GM20431 (cell line): Measurements from ENCODE around the gene FAM83C.

Experiments
- in situ Hi-C: fragments of 300-500 bp; cut with MseI, MboI; formaldehyde crosslinking; loops from one replicate; pipeline ENCODE4 v1.15.0; 2020; ENCODE audit warnings: low sequenced_read_pairs; ENCODE audit not compliant: unreplicated experiment

Gene FAM83C

DNA sequence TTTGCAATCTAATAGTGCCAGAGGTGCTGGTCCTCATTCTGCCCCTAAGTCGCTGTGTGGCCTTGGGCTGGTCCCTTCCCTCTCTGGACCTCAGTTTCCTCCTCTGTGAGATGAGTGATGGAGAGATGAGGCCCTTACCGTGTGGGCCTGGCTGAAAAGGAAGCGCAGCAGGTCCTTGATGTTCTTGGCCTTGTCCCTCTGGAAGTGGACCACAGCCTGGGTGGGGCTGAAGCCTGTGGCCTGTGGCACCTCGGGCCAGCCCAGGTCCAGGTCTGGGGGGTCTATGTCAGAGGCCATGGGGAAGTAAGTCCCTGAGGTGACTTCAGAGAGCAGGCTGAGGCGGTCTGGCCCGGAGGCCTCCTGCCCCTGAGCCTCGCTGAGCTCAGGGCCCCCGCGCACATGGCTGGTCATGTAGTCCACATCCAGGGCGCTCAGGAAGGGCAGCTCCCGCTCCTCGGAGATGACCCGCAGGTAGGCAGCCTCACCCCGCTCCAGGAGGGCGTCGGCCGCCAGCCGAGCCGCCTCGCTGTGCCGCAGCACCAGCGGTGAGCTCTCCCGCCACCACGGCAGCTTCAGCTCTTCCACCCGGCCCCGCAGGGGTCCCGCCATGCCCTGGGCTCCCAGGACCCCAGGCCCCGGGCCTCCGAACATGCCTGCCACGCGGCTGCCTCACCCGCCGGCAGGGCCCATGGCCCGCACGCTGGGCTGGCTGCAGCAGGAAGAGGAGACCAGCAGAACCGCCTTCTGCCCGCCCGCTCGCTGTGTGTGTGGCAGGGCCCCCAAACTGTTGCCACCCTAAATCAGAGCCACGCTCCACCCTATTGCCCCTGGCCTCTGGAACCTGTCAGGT is at the start of gene FAM83C:
FAM83C (minus strand) TSS at position 772 of the 850 bp plus-strand sequence; CDS start at position 651, 121 bp downstream.
- in situ Hi-C loops, result no loop called here

DNA sequence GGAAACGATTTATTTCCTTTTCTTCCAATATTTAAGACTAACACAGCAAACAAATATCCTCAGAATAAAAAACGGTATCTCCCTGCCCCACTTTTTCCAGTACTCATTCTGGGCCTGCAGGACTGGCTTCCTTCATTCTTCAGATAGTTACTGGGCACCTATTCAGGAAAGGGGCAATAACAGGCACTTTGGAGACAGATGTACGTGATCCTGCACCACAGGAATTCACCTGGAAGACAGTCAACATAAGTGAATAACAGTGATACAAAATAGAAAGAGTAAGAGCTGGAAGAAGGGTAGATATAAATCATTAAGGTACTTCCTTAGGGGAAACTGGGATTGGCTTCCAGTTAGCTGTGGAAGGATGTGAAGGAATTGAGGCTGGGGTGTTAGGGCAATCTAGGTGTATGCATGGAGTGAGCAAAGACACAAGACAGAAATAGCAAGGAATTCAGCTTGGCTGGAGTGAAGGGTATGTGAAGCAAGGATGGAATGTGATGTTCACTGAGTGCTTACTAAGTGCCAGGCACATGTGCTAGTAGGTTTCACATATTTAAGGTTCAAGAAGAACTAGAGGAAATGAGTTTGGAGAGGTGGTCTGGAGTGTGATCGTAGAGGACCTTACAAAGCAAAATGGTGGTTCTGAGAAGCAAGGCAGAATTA is 49.3 kb upstream of the FAM83C start:
- in situ Hi-C loops, result no loop called here

DNA sequence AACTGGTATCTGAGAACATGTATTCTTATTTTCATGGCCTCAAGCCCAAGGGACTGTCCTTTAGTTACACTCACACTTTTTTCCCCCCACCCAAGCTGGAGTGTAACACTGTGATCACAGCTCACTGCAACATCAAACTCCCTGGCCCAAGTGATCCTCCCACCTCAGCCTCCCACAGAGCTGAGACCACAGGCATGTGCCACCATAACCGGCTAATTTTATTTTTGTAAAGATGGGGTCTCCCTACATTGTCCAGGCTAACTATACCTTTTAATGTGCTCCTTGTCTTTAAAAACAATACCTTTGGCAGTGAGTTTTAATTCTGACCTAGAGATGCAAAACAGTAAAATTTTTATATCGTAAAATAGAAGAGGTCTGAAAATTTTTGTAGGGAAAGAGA is 48.2 kb upstream of the FAM83C start:
- in situ Hi-C loops, result no loop called here

DNA sequence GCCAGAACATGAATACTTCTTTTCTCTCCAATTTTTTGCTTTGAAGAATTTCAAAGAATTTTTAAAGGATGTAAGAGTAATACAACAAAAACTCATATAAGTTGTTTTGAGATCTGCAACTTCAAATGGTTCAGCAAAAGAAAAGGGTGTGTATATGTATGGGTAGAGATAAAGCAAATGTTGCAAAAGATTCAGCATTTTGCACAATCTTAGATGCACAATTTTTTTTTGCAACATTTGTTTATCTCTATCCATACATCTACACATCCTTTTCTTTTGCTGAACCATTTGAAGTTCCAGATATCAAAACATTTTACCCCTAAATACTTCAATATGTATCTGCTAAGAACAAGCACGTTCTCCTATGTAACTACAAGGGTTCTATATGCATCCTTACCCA is 47.4 kb upstream of the FAM83C start:
- in situ Hi-C loops, result no loop called here

DNA sequence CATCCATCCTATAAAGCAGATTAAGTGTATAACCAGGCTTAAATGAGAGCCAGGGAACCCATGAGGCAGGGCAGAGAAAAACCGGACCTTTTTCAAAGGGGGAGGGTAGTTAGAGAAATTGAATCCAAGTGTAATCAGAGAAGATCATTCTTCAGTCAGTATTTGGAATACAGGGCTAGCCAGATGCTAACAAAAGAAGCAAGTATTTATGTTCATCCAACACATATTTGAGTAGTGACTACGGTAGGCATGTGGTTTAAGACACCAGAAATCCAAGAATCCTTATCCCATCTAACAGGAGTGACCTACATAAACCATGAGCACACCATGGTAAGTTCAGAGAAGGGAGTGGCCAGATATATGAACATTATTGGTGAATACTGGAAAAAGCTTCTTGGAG is 46.8 kb upstream of the FAM83C start:
- in situ Hi-C loops, result no loop called here

- in situ Hi-C loops, result no loop called here
These were observed 42.3 kb upstream of the FAM83C start for GRCh38 chr20:35334311-35335101.

DNA sequence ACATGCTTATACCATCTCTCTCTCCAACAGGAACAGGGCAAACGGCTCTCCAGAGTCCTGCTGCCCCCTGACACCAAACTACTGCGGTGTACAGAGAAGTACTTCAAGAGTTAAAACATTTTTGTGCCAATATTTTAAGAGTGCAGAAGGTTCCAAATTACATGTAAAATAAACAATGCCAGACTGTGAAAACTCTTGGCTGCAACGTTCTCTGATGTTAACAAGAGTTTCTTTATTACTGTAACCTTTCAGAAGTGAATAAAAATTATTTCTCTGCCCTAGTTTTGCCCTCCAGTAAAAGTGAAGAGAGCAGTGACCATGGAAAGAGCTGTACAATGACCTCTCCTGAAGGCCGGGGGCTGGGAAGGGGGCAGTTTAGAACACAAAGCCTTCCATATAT is 41.4 kb upstream of the FAM83C start:
- in situ Hi-C loops, result no loop called here

DNA sequence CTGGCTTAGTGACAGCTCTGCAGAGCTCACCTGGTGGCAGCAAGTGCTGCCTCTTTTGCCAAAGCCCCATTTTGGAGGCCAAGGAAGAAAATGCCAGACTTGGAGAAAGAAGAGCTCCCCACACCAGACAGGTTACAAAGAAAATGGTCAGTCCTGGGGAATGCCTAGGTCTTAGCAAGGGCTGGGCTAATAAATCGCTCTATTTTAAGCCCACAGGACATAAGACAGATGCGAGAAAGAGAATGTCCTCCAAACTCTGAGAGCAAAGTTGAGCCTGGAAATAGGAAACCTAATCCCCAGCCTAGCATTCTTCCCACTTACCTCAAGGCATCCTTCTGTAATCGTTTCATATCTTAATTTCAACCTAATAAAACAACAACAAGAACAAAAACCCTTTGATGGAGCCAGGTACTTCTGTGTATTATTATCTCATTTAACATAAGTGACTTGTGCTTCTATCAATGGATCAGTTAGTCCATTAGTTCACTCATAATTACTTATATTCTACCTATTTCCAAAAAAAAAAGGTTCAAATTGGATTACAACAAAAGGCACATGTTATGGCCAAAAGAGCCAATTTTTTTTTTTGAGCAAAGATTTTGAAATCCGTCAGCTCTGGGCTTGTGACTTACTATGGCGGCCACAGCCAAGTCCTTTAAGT is 40.4 kb upstream of the FAM83C start:
- in situ Hi-C loops, result no loop called here

DNA sequence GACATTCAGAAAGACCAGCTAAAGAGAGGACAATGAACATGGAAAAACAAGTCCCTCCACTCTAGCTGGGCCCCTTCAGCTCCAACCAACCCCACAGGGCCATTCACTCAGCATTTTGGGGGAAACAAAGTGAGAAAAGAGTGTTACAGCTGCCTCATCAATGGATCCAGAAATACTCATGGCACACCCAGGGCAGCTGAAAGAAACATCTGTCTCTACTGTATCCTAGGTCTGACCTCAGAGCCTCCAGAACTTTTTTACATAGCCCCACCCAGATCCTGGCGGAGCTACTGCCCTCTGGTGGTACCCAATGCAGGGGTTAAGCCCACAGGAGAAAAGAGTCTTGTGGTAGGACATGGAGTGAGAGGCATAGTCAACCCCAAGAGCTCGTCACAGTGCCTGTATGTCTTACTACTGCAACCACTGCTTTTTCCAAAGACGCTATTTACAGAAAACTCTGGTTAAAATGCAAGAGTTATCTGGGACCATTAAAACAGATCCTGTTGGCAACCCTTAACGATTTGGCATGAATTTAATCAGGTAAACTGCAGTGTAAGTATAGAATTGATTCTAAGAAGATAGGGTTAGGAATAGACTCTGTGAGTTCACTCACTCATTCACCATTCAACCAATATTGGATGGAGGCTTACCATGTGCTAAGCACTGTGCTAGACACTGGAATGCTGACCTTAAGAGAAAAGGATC is 37.4 kb upstream of the FAM83C start:
- in situ Hi-C loops, result no loop called here

GRCh38 chr20:35328689-35329088 is 36.5 kb upstream of the FAM83C start:
- in situ Hi-C loops, result no loop called here

- in situ Hi-C loops, result no loop called here
These were observed 36.0 kb upstream of the FAM83C start for GRCh38 chr20:35328095-35328685.

DNA sequence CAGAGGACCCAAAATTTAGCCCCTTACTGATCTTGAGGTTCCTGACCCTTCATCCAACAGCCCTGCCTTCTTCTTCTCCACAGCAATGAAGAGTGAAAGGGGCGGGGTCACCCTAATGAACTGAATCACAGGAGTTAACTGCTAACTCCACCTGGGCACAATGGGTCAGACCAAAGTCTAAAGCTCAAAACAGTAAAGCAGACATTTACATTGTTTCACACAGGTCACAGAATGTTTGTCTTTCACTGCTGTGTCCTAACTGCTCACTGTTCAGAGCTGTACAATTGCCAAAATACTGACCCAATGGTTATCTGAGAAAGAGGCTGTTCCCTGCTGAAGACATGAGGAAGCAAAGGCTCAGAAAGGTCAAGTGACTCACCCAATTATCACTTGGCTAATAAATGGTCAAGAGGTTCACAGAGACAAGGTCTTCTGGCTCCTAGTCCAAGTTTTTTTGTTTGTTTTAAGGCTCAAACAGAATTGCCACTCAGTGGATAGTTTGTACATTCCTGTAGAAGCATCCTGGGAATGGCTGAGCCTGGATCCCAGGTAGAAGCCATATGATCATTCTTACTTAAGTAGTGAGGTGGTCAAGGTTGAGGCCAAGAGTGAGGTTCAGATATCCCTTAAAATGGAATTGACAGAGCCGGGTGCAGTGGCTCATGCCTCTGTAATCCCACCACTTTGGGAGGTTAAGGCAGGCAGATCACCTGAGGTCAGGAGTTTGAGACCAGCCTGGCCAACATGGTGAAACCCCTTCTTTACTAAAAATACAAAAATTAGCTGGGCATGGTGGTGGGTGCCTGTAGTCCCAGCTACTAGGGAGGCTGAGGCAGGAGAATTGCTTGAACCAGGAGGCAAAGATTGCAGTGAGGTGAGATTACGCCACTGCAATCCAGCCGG is 35.1 kb upstream of the FAM83C start:
- in situ Hi-C loops, result no loop called here

DNA sequence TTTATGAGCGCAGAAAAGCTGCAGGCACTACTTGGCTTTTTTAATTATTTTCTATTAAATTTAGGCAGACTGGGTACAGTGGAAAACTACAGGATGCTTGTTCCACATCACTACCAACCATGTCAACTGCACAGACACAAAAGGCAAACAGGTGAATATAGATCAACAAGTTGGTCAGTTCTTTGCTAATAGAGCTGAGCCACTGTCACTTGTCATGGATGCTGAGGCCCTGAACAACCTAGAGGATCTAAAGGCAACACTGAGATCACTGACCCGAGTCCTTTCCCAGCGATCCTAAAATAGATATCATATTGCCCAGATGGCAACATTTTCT is 34.5 kb upstream of the FAM83C start:
- in situ Hi-C loops, result no loop called here

- in situ Hi-C loops, result no loop called here
These were observed 34.0 kb upstream of the FAM83C start for GRCh38 chr20:35326021-35326739.

GRCh38 chr20:35325401-35325800 is 33.2 kb upstream of the FAM83C start:
- in situ Hi-C loops, result no loop called here

- in situ Hi-C loops, result loop anchor here (25.0 kb wide), 1 partner anchor 192 kb away; no protein-coding TSS in a partner anchor
These were observed 28.3 kb upstream of the FAM83C start for GRCh38 chr20:35320396-35321126.

DNA sequence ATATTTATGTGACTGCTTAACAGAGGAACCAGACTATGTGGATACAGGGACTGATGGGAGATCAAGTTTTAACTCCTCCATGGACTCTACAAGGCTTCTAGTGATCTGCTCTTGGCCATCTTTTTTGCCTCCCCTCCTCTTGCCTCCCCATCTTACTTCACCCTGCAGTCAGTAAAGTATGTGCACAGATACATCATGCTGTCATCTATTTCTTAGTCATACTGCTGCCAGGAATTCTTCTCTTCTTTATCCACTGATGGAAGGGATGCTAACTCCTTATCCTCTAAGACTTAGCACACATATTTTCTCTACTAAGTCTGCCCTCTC is 27.6 kb upstream of the FAM83C start:
- in situ Hi-C loops, result loop anchor here (10.0 to 25.0 kb wide), 2 partner anchors 115 to 192 kb away; partner anchors contain the start of gene GDF5
